HEK293 (cell line): ENCODE data around the gene SALL1.

ENCODE experiments used
- CTCF ChIA-PET: fragments of 350-600 bp; formaldehyde crosslinking; extraction: SDS; loops from one replicate; lab custom pipeline; 2021; ENCODE audit warnings: antibody characterized with exemption; lab: Yijun Ruan, JAX
- POLR2A ChIA-PET: fragments of 300-600 bp; formaldehyde crosslinking; extraction: SDS; loops from one replicate; lab custom pipeline; 2020; ENCODE audit warnings: antibody characterized with exemption, inconsistent platforms; lab: Yijun Ruan, JAX
- H3K27ac ChIP-seq: fragments of 200-500 bp; sonication (Bioruptor generic); 2 replicates; pipeline ENCODE4 v1.5.1; 2014; ENCODE audit warnings: low read depth, low read length, control low read depth, inconsistent platforms; ENCODE audit errors: extremely low read depth
- H3K36me3 ChIP-seq, 2 experiments: fragments of 200-500 bp in 1 of 2; sonication (Bioruptor generic) in 1 of 2; 1 replicate in 1 of 2; 2 replicates in 1 of 2; pipeline ENCODE4 v1.5.1; 2014 to 2017; ENCODE audit warnings: inconsistent platforms in 2 of 2, low read length in 2 of 2; ENCODE audit not compliant: control insufficient read depth in 2 of 2, insufficient read depth in 1 of 2
- H3K4me1 ChIP-seq: fragments of 200-500 bp; sonication (Bioruptor generic); 2 replicates; pipeline ENCODE4 v1.5.1; 2014; ENCODE audit warnings: mild to moderate bottlenecking, low read length, inconsistent platforms; ENCODE audit not compliant: control insufficient read depth, insufficient read depth
- H3K4me3 ChIP-seq: 2 replicates; pipeline ENCODE4 v1.5.1; 2011; ENCODE audit warnings: low read depth, mild to moderate bottlenecking, control low read depth, low read length, moderate library complexity
- H3K9me3 ChIP-seq: fragments of 200-500 bp; sonication (Bioruptor generic); 2 replicates; pipeline ENCODE4 v1.5.1; 2014; ENCODE audit warnings: low read depth, low read length, inconsistent platforms; ENCODE audit not compliant: control insufficient read depth, insufficient read depth
- GLI2 ChIP-seq: fragments of 450-650 bp; formaldehyde crosslinking; IDR thresholded peaks from 2 replicates; pipeline ENCODE4; 2017; ENCODE audit warnings: missing biosample characterization, missing genetic modification characterization, low read depth, borderline replicate concordance
- HOXA7 ChIP-seq: sonication (generic); formaldehyde crosslinking; IDR thresholded peaks from 2 replicates; pipeline ENCODE4 v1.8.1; 2022; ENCODE audit warnings: missing genetic modification reagents, borderline replicate concordance
- RBAK ChIP-seq: fragments of 450-650 bp; formaldehyde crosslinking; IDR thresholded peaks from 2 replicates; pipeline ENCODE4 v1.5.1; 2016; ENCODE audit warnings: missing biosample characterization, missing genetic modification characterization
- ZNF169 ChIP-seq: fragments of 450-650 bp; formaldehyde crosslinking; IDR thresholded peaks from 2 replicates; pipeline ENCODE4 v1.5.1; 2016; ENCODE audit warnings: missing biosample characterization, missing genetic modification characterization
- ZNF214 ChIP-seq: fragments of 450-650 bp; formaldehyde crosslinking; IDR thresholded peaks from 2 replicates; pipeline ENCODE4 v1.5.1; 2017; ENCODE audit warnings: missing biosample characterization, mild to moderate bottlenecking, missing genetic modification characterization, borderline replicate concordance
- ZNF24 ChIP-seq: fragments of 450-650 bp; formaldehyde crosslinking; IDR thresholded peaks from 2 replicates; pipeline ENCODE4 v1.5.1; 2016; ENCODE audit warnings: missing biosample characterization, missing genetic modification characterization
- ZNF335 ChIP-seq: fragments of 450-650 bp; formaldehyde crosslinking; conservative IDR thresholded peaks from 2 replicates; pipeline ENCODE4 v1.5.1; 2016; ENCODE audit warnings: missing biosample characterization, missing genetic modification characterization
- ZNF354C ChIP-seq: fragments of 450-650 bp; formaldehyde crosslinking; IDR thresholded peaks from 2 replicates; pipeline ENCODE4 v1.5.1; 2016; ENCODE audit warnings: missing biosample characterization, missing genetic modification characterization, low read depth, borderline replicate concordance
- ZNF792 ChIP-seq: fragments of 450-650 bp; formaldehyde crosslinking; IDR thresholded peaks from 2 replicates; pipeline ENCODE4 v1.5.1; 2016; ENCODE audit warnings: missing biosample characterization, missing genetic modification characterization
- ZNF837 ChIP-seq: fragments of 450-650 bp; formaldehyde crosslinking; IDR thresholded peaks from 2 replicates; pipeline ENCODE4 v1.5.1; 2016; ENCODE audit warnings: missing biosample characterization, missing genetic modification characterization
- TF ChIP-seq, protein P1 (sequence below): fragments of 450-650 bp; formaldehyde crosslinking; IDR thresholded peaks from 2 replicates; pipeline ENCODE4 v1.5.1; 2016; ENCODE audit warnings: missing biosample characterization, missing genetic modification characterization

The SALL1 gene

DNA sequence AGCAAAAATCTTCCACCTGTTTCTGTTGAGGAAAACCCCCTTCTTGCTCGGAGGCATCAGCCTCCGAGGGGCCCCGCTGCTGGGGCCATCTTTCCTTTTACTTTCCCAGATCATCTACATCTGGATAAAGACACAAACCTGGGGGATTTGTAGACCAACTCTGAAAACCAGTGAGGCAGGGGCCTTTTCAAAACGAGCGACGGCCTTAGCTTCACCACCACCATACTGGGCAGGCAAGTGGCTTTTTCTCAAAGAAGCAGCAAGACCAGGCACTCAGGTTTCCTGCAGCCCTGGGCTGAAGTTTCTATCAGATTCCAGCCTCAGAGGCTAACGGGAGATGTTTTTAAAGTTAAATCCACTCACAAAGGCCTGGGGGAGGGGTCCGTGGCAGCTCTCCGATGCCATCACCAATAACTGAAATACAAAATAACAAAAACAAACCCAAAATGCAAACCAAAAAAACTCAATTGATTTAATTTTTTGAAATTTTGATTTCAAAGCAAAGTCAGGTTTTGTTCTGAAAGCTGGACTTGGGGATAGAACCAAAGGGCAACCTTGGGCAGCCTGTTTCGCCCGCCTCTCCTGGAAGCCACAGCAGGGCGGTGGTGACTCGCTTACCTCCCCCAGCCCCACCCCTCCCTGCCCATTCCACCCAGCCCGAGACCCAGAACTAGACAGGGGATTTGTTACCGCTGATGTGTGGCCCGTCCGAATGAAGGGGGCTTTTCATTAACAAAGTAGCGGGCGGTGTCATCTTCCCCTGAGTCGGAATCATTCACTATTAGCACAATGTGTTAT is 55.8 kb downstream of the SALL1 start:
- TF ChIP-seq ZNF792 (tag by site-specific recombination) (no peak), ZNF214 (no peak), ZNF169 (tag by site-specific recombination) (no peak), ZNF837 (tag by site-specific recombination) (no peak), RBAK (tag by site-specific recombination) (no peak), ZNF335 (tag by site-specific recombination) (no peak), ZNF354C (tag by site-specific recombination) (no peak), GLI2 (tag by site-specific recombination) (no peak)
- TF ChIP-seq, protein P1, sequence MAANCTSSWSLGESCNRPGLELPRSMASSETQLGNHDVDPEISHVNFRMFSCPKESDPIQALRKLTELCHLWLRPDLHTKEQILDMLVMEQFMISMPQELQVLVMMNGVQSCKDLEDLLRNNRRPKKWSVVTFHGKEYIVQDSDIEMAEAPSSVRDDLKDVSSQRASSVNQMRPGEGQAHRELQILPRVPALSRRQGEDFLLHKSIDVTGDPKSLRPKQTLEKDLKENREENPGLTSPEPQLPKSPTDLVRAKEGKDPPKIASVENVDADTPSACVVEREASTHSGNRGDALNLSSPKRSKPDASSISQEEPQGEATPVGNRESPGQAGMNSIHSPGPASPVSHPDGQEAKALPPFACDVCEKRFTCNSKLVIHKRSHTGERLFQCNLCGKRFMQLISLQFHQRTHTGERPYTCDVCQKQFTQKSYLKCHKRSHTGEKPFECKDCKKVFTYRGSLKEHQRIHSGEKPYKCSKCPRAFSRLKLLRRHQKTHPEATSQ (tag by site-specific recombination) = no peak
- H3K4me1 ChIP-seq = no peaks in the 10 kb centered on the region
- no peaks in the 10 kb centered on the region for H3K36me3 ChIP-seq
- H3K4me3 ChIP-seq = no peak overlapping the region
- ChIA-PET CTCF (no interaction called here), POLR2A (no interaction called here)
- H3K27ac ChIP-seq = no peak overlapping the region
- no peaks in the 10 kb centered on the region for H3K9me3 ChIP-seq

DNA sequence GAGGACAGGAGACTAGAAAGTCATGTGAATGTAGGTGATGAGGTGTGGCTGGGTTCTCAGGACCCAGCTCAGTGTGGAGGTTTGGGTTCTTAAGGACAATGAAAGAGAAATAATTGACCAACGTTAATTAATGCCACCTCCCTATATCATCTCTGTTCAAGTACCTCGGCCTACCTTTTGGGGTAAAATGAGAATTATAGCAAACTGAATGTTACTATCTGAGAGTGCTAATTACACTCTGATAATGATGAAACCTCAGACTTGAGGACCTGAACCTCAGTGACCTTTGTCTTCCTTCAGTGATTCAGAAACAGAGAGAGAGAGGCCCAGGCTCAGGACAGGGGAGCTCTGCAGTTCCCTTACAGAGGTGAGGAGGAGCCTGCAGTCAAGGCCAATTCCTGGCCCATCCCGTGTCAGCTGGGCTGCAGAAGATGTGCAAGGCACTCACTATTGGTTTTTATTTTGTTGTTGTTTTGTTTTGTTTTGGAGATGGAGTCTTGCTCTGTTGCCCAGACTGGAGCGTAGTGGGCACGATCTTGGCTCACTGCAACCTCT is 57.3 kb downstream of the SALL1 start:
- ChIA-PET CTCF (no interaction called here), POLR2A (no interaction called here)
- TF ChIP-seq HOXA7 (CRISPR knock-in tag) = no peak
- TF ChIP-seq ZNF24 = no peak
- no peak overlapping the region for H3K27ac ChIP-seq
- no peaks in the 10 kb centered on the region for H3K9me3 ChIP-seq
- H3K4me1 ChIP-seq = no peaks in the 10 kb centered on the region
- no peak overlapping the region for H3K4me3 ChIP-seq
- H3K36me3 ChIP-seq = no peaks in the 10 kb centered on the region
